Body of pancreas (tissue), 4 donors: ENCODE measurements around the gene MIGA1. TPM values are rescaled to one million over a fixed set of nuclear protein-coding genes. Genes with fewer than 3 reads are reported as not detected.
"Not testable (repeated sequence)": the region's sequence is repeated elsewhere in the genome, so short reads cannot be mapped to it uniquely, and the experiment has no call there.

Experiments
- ATAC-seq: fragments of 150-250 bp; one replicate; pipeline ENCODE4 v1.9.1; 2016
- DNase-seq, 4 donors: peaks; one replicate each; pipeline ENCODE4 v3.0.0-alpha.2; 2019
- H3K27ac ChIP-seq, 4 donors: fragments of 200-600 bp; sonication (generic); 1 replicate in 3 of 4; 2 replicates in 1 of 4; pipeline versions ENCODE4 v1.5.1 to v1.6.1; 2016 to 2019; ENCODE audit warnings: mild to moderate bottlenecking in 1 of 4, mixed read lengths in 1 of 4, moderate library complexity in 1 of 4
- H3K27me3 ChIP-seq, 2 donors: fragments of 200-600 bp; sonication (generic); one replicate each; pipeline ENCODE4 v1.6.0; 2016; ENCODE audit warnings: mild to moderate bottlenecking in 1 of 2
- H3K36me3 ChIP-seq, 2 donors: fragments of 200-600 bp; sonication (generic); replicated peaks in 1 of 2; 2 replicates each; pipeline ENCODE4 v1.5.1; 2016; ENCODE audit warnings: low read depth in 2 of 2; ENCODE audit not compliant: insufficient read depth in 1 of 2
- H3K4me1 ChIP-seq: fragments of 200-600 bp; sonication (generic); one replicate; pipeline ENCODE4 v1.6.0; 2016
- H3K4me3 ChIP-seq, 2 donors: fragments of 200-600 bp; sonication (generic); 1 replicate in 1 of 2; 2 replicates in 1 of 2; pipeline ENCODE4 v1.5.1; 2016 to 2019
- H3K9me3 ChIP-seq, 3 donors: fragments of 200-600 bp; sonication (generic); 1 replicate in 2 of 3; 2 replicates in 1 of 3; pipeline ENCODE4 v1.5.1; 2016
- POLR2A ChIP-seq, 3 donors: fragments of 450-650 bp; IDR thresholded peaks; one replicate each; pipeline ENCODE4 v1.6.1; 2016; ENCODE audit warnings: antibody characterized with exemption in 3 of 3, mild to moderate bottlenecking in 2 of 3
- WGBS, 2 donors: methylation state at CpG; one replicate each; pipeline ENCODE4 v1.1.5; 2017; 5-methylcytosine and 5-hydroxymethylcytosine counted together
- intact Hi-C: fragments of 100-400 bp; cut with DNase I; formaldehyde crosslinking; loops from one replicate; pipeline ENCODE4 v1.15.1; 2023
- total RNA-seq, 2 donors: library from RNA; depleted of rRNA; stranded (reverse); fragments of >200 nt; gene quantifications; one replicate each; pipeline ENCODE4 v1.1.0, GENCODE V29; 2016
- TF ChIP-seq, protein P1 (sequence below), 7 experiments: fragments of 450-650 bp in 4 of 7; fragments of 200-600 bp in 3 of 7; sonication (generic) in 3 of 7; IDR thresholded peaks; one replicate each; pipeline ENCODE4 v1.5.1; 2016 to 2019; ENCODE audit warnings: antibody characterized with exemption in 7 of 7

MIGA1 gene
- total RNA-seq, 2 donors from 2014 or later, result 6.6 to 10.4 TPM

GRCh38 chr1:77796695-77797405 lies 17.4 kb downstream of the MIGA1 start:
- WGBS, 2 donors, result 73 to 76% methylated on average over 5 of the region's 5 CpGs
- Histone ChIP-seq H3K27me3 (no peaks in the 10 kb centered on the region), H3K36me3 (no peaks in the 10 kb centered on the region), H3K4me1 (no peaks in the 10 kb centered on the region), H3K27ac (no peak overlapping the region), H3K4me3 (no peak overlapping the region), H3K9me3 (no peaks in the 10 kb centered on the region)
- no peak for TF ChIP-seq POLR2A (IDR thresholded peaks at IDR 0.05)
- TF ChIP-seq, protein P1, sequence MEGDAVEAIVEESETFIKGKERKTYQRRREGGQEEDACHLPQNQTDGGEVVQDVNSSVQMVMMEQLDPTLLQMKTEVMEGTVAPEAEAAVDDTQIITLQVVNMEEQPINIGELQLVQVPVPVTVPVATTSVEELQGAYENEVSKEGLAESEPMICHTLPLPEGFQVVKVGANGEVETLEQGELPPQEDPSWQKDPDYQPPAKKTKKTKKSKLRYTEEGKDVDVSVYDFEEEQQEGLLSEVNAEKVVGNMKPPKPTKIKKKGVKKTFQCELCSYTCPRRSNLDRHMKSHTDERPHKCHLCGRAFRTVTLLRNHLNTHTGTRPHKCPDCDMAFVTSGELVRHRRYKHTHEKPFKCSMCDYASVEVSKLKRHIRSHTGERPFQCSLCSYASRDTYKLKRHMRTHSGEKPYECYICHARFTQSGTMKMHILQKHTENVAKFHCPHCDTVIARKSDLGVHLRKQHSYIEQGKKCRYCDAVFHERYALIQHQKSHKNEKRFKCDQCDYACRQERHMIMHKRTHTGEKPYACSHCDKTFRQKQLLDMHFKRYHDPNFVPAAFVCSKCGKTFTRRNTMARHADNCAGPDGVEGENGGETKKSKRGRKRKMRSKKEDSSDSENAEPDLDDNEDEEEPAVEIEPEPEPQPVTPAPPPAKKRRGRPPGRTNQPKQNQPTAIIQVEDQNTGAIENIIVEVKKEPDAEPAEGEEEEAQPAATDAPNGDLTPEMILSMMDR (IDR thresholded peaks at IDR 0.05), result no peak
- DNase-seq (no peak), ATAC-seq (no peak)
- intact Hi-C loops, result no loop called here

- H3K4me1 ChIP-seq, result no peaks in the 10 kb centered on the region
- no peak for TF ChIP-seq POLR2A (IDR thresholded peaks at IDR 0.05)
- TF ChIP-seq, protein P1 (IDR thresholded peaks at IDR 0.05), result no peak
- no peaks in the 10 kb centered on the region for H3K9me3 ChIP-seq
- ATAC-seq, result no peak
- H3K27me3 ChIP-seq, result no peaks in the 10 kb centered on the region
- no peak for DNase-seq
- intact Hi-C loops, result no loop called here
- H3K36me3 ChIP-seq, result no peaks in the 10 kb centered on the region
- no peak overlapping the region for H3K27ac ChIP-seq
- H3K4me3 ChIP-seq, result no peak overlapping the region
These were observed 18.5 kb downstream of the MIGA1 start for GRCh38 chr1:77797991-77798390.

GRCh38 chr1:77802026-77802425 lies 22.6 kb downstream of the MIGA1 start:
- Histone ChIP-seq H3K4me3 (no peak overlapping the region), H3K36me3 (peaks cover 0 to 3% of the 10 kb centered on the region in 2 donors), H3K27me3 (no peaks in the 10 kb centered on the region), H3K4me1 (no peaks in the 10 kb centered on the region), H3K9me3 (no peaks in the 10 kb centered on the region), H3K27ac (no peak overlapping the region)
- WGBS, 2 donors, result 80 to 91% methylated on average over 2 of the region's 2 CpGs
- TF ChIP-seq, protein P1 (IDR thresholded peaks at IDR 0.05), result no peak
- TF ChIP-seq POLR2A (IDR thresholded peaks at IDR 0.05), result no peak
- intact Hi-C loops, result no loop called here
- DNase-seq (no peak), ATAC-seq (no peak)

DNA sequence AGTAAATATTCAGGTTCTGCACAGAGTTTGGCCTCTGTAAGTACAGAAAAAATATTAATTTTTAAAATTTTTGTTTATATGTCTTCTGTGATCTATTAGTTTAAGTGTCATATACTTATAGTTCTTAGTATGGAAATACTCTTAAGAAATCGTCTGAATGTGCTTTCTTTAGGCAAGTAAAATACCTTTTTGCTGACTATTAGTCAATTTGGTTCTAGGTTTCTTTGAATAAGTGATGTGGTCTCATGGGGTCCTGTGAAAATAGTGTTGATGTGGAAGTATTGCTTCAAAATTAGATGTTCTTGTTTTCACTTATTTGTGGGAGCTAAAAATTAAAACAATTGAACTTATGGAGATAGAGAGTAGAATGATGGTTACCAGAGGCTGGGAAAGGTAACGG lies 23.9 kb downstream of the MIGA1 start:
- Histone ChIP-seq H3K4me3 (no peak overlapping the region), H3K27me3 (no peaks in the 10 kb centered on the region), H3K36me3 (peaks cover 0 to 3% of the 10 kb centered on the region in 2 donors), H3K4me1 (no peaks in the 10 kb centered on the region), H3K9me3 (no peaks in the 10 kb centered on the region), H3K27ac (no peak overlapping the region)
- ATAC-seq (no peak), DNase-seq (no peak)
- WGBS, 2 donors, result 49 to 58% methylated on average over 2 of the region's 2 CpGs
- TF ChIP-seq, protein P1 (IDR thresholded peaks at IDR 0.05), result no peak
- no peak for TF ChIP-seq POLR2A (IDR thresholded peaks at IDR 0.05)
- intact Hi-C loops, result no loop called here

DNA sequence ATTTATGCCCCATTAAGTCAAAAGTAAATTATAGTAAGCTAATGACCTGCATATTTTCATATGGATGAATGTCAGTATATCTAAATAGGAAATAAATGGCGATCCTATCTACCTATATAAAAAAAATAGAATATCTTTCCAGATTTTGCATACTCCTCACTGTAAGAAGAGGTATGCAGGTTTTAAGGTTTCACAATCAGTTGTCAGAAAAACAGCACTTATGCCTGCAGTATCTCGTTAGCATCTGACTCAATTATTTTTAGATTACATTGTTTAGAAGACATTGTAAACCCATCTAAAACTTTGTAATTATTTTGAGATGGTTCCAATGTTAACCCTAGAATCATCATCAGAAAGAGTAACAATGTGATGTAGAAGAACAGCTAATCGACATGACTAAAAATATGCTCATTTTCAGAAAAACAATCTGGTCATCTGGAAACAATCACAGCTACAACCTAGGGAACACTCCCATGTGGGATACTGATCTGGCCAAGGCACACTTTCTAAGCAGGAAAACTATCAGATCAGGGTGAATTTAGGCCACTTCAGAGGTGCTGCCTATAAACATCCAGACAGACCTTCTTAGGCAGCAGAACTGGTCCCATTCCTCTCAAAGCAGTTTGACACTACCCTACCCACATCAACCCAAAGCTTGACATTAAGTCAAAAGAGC lies 30.5 kb downstream of the MIGA1 start:
- H3K36me3 ChIP-seq, H3K4me1 ChIP-seq, intact Hi-C loops, DNase-seq, ATAC-seq, H3K27ac ChIP-seq, H3K27me3 ChIP-seq, H3K4me3 ChIP-seq, H3K9me3 ChIP-seq: not testable (repeated sequence)
- 91 to 97% methylated on average over 2 of the region's 3 CpGs for WGBS, 2 donors

DNA sequence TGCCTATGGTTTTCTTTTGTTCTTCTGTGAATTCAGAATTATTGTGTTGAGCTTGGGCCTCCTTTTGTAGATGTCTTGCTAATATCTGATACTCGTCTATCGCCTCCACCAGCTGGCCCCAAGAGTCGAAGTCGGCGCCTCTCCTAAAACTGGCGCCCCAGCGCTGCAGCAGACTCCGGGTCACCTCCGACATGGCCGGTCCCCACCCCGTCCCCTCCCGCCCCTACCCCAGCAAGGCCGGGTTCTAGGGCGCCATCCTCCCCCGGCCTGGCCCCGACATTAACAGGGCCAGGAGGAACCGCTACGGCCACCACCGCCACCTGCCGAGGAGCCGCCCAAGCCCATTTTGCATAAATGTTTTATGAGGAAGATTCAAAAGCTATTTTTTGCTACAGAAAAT lies 32.1 kb downstream of the MIGA1 start:
- ATAC-seq, result peak; percentile 67
- 97 to 99% methylated on average over 16 to 18 of the region's 21 CpGs for WGBS, 2 donors
- H3K4me1 ChIP-seq, H3K9me3 ChIP-seq, DNase-seq, H3K4me3 ChIP-seq, H3K27ac ChIP-seq, intact Hi-C loops, H3K36me3 ChIP-seq, H3K27me3 ChIP-seq: not testable (repeated sequence)
